Psoas muscle (tissue), 8 donors: Measurements from ENCODE around the gene MDH2. TPM values are rescaled to one million over a fixed set of nuclear protein-coding genes. Genes with fewer than 3 reads are reported as not detected.
"Not testable (repeated sequence)": the region's sequence is repeated elsewhere in the genome, so short reads cannot be mapped to it uniquely, and the experiment has no call there.

Source experiments
- ATAC-seq, 4 donors: fragments of 200-7000 bp; cut with Tn5 transposase; one replicate each; pipeline ENCODE4 v1.9.1; 2020; ENCODE audit warnings: moderate library complexity in 3 of 4, mild to moderate bottlenecking in 2 of 4
- DNase-seq, 2 donors: peaks; one replicate each; pipeline ENCODE4 v3.0.0-alpha.2; 2020
- H3K27ac ChIP-seq: fragments of 200-600 bp; one replicate; pipeline ENCODE4 v1.8.0; 2022
- H3K27me3 ChIP-seq, 3 donors: fragments of 200-600 bp in 1 of 3; one replicate each; pipeline versions ENCODE4 v1.6.1 to v1.8.0; 2013 to 2022; ENCODE audit warnings: low read length in 2 of 3, mild to moderate bottlenecking in 2 of 3, moderate library complexity in 1 of 3; ENCODE audit not compliant: insufficient read depth in 3 of 3
- H3K36me3 ChIP-seq, 2 donors: fragments of 200-600 bp in 1 of 2; one replicate each; pipeline versions ENCODE4 v1.6.1 to v1.8.0; 2013 to 2022; ENCODE audit warnings: low read depth in 1 of 2, mild to moderate bottlenecking in 1 of 2, moderate library complexity in 1 of 2; ENCODE audit not compliant: insufficient read depth in 1 of 2
- H3K4me1 ChIP-seq: fragments of 200-600 bp; one replicate; pipeline ENCODE4 v1.8.0; 2022
- H3K4me3 ChIP-seq: fragments of 200-600 bp; one replicate; pipeline ENCODE4 v1.8.0; 2022; ENCODE audit warnings: mild to moderate bottlenecking
- H3K9me3 ChIP-seq: fragments of 200-600 bp; one replicate; pipeline ENCODE4 v1.8.0; 2022
- CTCF ChIP-seq: fragments of 200-600 bp; IDR thresholded peaks from one replicate; pipeline ENCODE4 v1.8.0; 2022; ENCODE audit warnings: antibody characterized with exemption
- WGBS, 3 donors: extraction: QIAGEN DNeasy Blood & Tissue Kit; methylation state at CpG; one replicate each; pipeline versions ENCODE4 v1.1.6 to v1.1.7; 2013; 5-methylcytosine and 5-hydroxymethylcytosine counted together
- intact Hi-C, 2 donors: fragments of 100-400 bp; cut with DNase I; formaldehyde crosslinking; loops; one replicate each; pipeline versions ENCODE4 v1.11.0 to v1.14.2; 2022
- polyA plus RNA-seq, 3 donors: library from polyadenylated mRNA; stranded (reverse); fragments of 200-250 nt; gene quantifications; one replicate each; pipeline ENCODE4 v1.2.3, GENCODE V29; 2013
- total RNA-seq, 4 donors: library from RNA; stranded (reverse); fragmentation: NEBNext Ultra II Directional in 2 of 4; extraction: Animal tissue kit (Norgen Biotek cat#: 25700) in 2 of 4; gene quantifications; one replicate each; pipeline versions ENCODE4 v1.2.1 to v1.2.4, GENCODE V29; 2021 to 2023
- donor health status: healthy with polysubstance abuse.
- donor health status: DM: no; HTN: no; CAD: no; lungs with moderate emphysema.
- donor health status: Bipolar disorder and iron deficiency.
- donor health status: healthy.
- donor health status: DM: yes; HTN: yes; CAD: no.
- donor health status: DM: no; HTN: no; CAD: no.
- donor health status: DM: no; HTN: no; CAD: no.
- donor health status: DM: yes; HTN: yes; CAD: no.

The MDH2 gene
- total and polyA plus RNA-seq, 7 donors, result 385 to 621 (median 483) TPM

GRCh38 chr7:76057103-76057812 lies 9.4 kb downstream of the MDH2 start:
- no peak for TF ChIP-seq CTCF
- WGBS, 3 donors, result 39 to 69% (median 41%) methylated on average over 18 of the region's 18 CpGs
- H3K27ac ChIP-seq, result peak overlapping the region; percentile 88
- peaks cover 62% of the 10 kb centered on the region for H3K4me1 ChIP-seq
- no peak for ATAC-seq
- H3K36me3 ChIP-seq, result peaks cover 10 to 84% of the 10 kb centered on the region in 2 donors
- H3K4me3 ChIP-seq, result no peak overlapping the region
- H3K9me3 ChIP-seq, result no peaks in the 10 kb centered on the region
- intact Hi-C loops, result no loop called here
- DNase-seq, result no peak
- H3K27me3 ChIP-seq, result no peaks in the 10 kb centered on the region

GRCh38 chr7:76057813-76058145 lies 9.9 kb downstream of the MDH2 start:
- no peak overlapping the region for H3K4me3 ChIP-seq
- H3K9me3 ChIP-seq, result no peaks in the 10 kb centered on the region
- DNase-seq (peak; percentile 79 to 87), ATAC-seq (peak; percentile 79 to 85 (median 82))
- 24 to 49% (median 32%) methylated on average over 11 of the region's 11 CpGs for WGBS, 3 donors
- intact Hi-C loops, result no loop called here
- peak overlapping the region; percentile 88 for H3K27ac ChIP-seq
- TF ChIP-seq CTCF, result no peak
- H3K4me1 ChIP-seq, result peaks cover 62% of the 10 kb centered on the region
- H3K27me3 ChIP-seq, result no peaks in the 10 kb centered on the region
- H3K36me3 ChIP-seq, result peaks cover 10 to 89% of the 10 kb centered on the region in 2 donors

GRCh38 chr7:76058745-76059144 lies 10.8 kb downstream of the MDH2 start:
- peaks cover 53% of the 10 kb centered on the region for H3K4me1 ChIP-seq
- ATAC-seq, intact Hi-C loops, DNase-seq, H3K27me3 ChIP-seq, H3K9me3 ChIP-seq, H3K4me3 ChIP-seq: not testable (repeated sequence)
- peak overlapping the region; percentile 88 for H3K27ac ChIP-seq
- H3K36me3 ChIP-seq, result peaks cover 13 to 98% of the 10 kb centered on the region in 2 donors
- WGBS, 3 donors, result 88 to 95% (median 93%) methylated on average over 7 of the region's 7 CpGs

GRCh38 chr7:76060842-76061241 lies 12.9 kb downstream of the MDH2 start:
- no peaks in the 10 kb centered on the region for H3K27me3 ChIP-seq
- peaks cover 20 to 99% of the 10 kb centered on the region in 2 donors for H3K36me3 ChIP-seq
- H3K9me3 ChIP-seq, result no peaks in the 10 kb centered on the region
- no peak overlapping the region for H3K4me3 ChIP-seq
- H3K4me1 ChIP-seq, result peaks cover 44% of the 10 kb centered on the region
- no peak for TF ChIP-seq CTCF
- intact Hi-C loops, result loop anchor here in 1 of 2 donors (10.0 kb wide), 1 partner anchor 64 kb away; no protein-coding TSS in a partner anchor
- 24 to 41% (median 31%) methylated on average over 6 of the region's 6 CpGs for WGBS, 3 donors
- DNase-seq, result peak; percentile 65 to 86
- ATAC-seq, result peak; percentile 28 to 67 (median 56)
- peak overlapping the region; percentile 88 for H3K27ac ChIP-seq

GRCh38 chr7:76062254-76062653 lies 14.3 kb downstream of the MDH2 start:
- no peaks in the 10 kb centered on the region for H3K9me3 ChIP-seq
- no peak overlapping the region for H3K4me3 ChIP-seq
- DNase-seq, result no peak
- peaks cover 17 to 100% of the 10 kb centered on the region in 2 donors for H3K36me3 ChIP-seq
- 91 to 93% (median 91%) methylated on average over 15 of the region's 15 CpGs for WGBS, 3 donors
- H3K4me1 ChIP-seq, result peaks cover 30% of the 10 kb centered on the region
- H3K27ac ChIP-seq, result no peak overlapping the region
- no peak for ATAC-seq
- TF ChIP-seq CTCF, result no peak
- intact Hi-C loops, result loop anchor here in 1 of 2 donors (10.0 kb wide), 1 partner anchor 63 kb away; no protein-coding TSS in a partner anchor
- no peaks in the 10 kb centered on the region for H3K27me3 ChIP-seq
